GM19455 (cell line): ENCODE results near the gene POLR2A.

Experiments used
- ATAC-seq: cut with Tn5 transposase; IDR thresholded peaks from one replicate; pipeline ENCODE4 v1.9.1; 2021; ENCODE audit not compliant: unreplicated experiment

POLR2A gene

DNA sequence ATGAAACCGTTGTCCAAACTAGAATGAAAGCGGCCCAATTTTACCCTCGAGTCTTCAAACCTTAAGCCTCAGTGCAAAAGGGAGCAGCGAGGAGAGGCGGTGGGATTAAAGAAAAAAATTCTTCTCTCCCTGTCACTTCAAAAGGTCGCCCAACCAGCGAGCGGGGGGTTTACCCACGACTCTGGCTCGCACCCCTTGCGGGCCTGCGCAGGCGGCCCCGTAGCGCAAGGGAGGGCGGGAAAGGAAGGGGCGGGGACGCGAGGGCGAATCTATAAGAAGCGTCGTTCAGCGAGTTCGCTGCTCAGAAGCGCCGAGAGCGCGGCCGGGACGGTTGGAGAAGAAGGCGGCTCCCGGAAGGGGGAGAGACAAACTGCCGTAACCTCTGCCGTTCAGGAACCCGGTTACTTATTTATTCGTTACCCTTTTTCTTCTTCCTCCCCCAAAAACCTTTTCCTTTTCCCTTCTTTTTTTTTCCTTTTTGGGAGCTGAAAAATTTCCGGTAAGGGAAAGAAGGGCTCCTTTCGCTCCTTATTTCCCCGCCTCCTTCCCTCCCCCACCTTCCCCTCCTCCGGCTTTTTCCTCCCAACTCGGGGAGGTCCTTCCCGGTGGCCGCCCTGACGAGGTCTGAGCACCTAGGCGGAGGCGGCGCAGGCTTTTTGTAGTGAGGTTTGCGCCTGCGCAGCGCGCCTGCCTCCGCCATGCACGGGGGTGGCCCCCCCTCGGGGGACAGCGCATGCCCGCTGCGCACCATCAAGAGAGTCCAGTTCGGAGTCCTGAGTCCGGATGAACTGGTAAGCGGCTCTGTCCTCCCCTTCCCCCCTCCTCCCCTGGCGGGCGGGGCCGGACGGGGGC is at the start of gene POLR2A:
POLR2A (plus strand) TSS at position 300 of the 852 bp plus-strand sequence.
- peak; percentile 56 for ATAC-seq

DNA sequence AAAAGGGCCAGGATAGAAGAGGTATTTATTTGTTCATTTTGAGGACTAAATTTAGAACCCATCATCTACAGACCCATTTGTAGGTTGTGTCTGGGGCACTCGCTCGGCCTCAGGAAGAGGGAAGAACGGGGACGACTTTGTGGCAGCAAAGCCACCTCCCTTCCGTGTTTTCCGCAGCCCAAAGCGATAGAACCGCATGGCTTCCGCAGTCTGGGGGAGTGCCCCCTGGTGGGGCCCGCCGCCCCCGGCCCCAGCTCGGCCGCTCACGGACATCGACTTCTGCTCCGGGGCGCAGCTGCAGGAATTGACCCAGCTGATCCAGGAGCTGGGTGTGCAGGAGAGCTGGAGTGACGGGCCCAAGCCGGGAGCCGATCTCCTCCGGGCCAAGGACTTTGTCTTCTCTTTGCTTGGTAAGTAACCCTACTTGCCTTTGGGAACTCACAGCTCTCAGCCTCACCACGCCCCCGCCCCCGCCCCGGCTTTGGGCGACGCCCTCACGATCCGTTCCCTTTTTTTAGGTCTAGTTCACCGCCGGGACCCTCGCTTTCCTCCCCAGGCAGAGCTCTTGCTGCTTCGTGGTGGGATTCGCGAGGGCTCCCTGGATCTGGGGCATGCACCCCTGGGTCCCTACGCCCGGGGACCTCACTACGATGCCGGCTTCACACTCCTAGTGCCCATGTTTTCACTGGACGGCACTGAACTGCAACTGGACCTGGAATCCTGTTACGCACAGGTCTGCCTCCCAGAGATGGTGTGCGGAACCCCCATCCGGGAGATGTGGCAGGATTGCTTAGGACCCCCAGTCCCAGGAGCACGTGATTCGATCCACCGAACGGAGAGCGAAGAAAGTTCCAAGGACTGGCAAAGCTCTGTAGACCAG is 48.2 kb upstream of the POLR2A start:
- peak; percentile 22 for ATAC-seq

DNA sequence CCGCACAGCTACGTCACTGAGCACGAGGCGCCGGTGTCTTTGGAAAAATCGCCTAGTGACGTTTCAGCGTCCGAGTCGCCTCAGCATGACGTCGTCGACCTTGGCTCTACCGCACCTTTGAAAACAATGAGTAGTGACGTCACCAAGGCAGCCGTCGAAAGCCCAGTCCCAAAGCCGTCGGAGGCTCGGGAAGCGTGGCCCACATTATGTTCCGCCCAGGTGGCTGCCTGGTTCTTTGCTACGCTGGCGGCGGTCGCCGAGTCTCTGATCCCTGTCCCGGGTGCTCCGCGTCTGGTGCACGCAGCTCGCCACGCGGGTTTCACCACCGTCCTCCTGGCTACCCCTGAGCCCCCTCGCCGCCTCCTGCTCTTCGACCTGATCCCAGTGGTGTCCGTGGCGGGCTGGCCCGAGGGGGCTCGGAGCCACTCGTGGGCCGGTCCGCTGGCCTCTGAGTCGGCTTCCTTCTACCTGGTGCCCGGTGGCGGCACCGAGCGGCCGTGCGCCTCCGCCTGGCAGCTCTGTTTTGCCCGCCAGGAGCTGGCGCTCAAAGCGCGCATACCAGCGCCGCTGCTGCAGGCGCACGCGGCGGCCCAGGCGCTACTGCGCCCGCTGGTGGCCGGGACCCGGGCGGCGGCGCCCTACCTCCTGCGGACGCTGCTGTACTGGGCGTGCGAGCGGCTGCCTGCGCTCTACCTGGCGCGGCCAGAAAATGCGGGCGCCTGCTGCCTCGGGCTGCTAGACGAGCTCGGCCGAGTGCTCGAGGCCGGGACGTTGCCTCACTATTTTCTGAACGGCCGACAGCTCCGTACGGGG is 47.4 kb upstream of the POLR2A start:
- ATAC-seq = peak; percentile 30

DNA sequence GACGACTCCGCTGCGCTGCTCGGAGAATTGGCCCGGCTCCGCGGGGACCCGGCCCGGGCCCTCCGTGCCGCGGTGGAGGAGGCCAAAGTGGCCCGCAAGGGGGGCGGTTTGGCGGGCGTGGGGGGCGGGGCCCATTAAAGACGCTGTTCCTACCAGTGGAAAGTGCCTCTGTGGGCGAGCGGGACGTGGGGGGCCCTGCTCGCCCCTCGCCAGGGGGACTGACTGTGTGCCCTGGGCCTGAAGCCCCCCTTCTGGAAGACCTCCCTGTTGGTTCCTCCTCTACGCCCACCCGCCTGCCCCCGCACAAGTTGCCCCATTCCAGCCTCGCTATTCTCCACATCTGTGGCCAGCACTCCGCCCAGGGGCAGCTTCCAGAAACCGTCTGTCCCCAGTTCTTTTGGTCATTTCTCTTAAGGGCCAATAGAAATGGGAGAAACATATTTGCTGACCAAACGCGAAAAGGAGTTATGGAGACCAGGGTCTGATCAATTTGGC is 46.8 kb upstream of the POLR2A start:
- peak; percentile 1 for ATAC-seq

DNA sequence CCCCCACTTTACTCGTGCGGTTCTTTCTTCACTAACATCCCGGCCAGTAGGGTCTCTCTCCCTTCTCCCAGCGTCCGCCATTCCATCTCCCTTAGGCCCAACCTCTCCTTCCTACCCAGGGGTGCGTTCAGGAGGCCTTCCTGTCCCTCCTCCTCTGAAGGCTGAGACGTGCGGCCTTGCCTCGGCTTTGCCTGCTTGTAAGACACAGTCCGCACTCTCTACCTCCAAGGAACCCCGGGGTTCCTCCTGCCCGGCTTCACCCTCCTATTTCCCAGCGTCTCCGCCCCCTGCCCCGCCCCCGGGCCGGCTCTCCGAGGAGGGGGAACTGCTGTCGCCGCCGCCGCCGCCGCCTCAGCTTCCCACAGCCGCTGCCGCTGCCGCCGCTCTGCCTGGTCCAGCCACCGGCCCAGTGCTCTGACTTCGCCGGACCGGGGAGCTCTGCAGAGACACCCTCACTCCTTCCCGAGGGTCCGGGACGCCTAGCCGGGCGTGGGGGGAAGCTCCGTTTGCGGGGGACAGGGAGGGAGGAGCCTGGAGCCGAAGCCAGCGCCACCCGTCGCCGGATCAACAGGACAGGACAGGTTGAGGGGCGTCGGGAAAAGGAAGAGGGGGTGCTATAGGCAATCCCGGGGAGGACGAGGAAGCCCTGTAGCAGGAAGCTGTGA is 46.1 kb upstream of the POLR2A start:
- ATAC-seq = no peak

DNA sequence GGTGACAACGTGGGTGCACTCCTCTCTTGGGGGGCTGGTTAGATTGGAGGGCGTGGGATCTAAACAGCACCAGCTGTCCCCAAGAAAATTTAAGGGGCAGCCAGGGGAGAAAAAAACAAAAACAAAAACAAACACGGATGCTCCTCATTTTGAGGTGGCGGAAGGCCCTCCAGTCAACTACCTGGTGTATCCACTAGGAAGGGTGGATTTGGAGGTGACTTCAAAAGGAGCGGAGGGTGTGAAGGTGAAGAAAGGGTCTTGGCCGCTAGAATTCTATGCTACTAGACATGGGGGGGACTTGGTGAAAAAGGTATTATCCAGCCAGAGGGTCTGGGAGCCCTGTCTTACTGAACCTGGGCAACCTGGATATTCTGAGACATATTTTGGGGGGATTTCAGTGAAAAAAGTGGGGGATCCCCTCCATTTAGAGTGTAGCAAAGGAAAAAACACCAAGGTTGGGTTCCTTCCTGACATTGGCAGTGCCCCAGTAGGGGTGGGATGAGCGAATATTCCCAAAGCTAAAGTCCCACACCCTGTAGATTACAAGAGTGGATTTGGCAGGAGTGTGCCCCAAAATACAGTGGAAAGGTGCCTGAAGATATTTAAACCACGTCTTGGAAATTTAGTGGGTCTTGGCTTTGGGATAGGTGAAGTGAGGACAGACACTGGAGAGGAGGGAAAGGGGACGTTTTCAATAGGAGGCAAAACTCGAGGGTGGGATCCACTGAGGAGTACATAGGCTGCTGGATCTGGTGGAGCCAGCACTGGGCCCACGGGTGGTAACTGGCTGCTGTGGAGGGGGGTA is 45.3 kb upstream of the POLR2A start:
- no peak for ATAC-seq

DNA sequence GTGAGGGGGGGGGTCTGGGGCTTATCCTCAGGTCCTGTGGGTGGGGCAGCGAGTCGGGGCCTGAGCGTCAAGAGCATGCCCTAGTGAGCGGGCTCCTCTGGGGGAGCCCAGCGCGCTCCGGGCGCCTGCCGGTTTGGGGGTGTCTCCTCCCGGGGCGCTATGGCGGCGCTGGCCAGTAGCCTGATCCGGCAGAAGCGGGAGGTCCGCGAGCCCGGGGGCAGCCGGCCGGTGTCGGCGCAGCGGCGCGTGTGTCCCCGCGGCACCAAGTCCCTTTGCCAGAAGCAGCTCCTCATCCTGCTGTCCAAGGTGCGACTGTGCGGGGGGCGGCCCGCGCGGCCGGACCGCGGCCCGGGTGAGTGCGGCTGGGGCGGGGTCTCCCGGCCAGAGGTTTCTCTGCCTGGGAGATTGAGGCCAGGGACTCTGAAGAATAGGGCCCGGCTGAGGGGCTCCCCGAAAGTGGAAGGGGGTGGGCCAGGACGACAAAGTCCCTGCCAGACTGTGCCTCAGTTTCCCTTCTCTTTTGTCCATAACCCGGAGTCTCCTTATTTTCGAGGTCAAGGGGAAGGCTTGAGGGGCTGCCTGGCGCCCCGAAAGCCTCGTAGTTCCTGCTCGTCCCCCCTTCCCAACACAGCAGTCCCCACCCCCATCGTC is 44.6 kb upstream of the POLR2A start, which contains the start of gene FGF11:
FGF11 (plus strand) TSS at position 51 of the 651 bp plus-strand sequence; CDS start at position 160, 109 bp downstream.
- no peak for ATAC-seq

DNA sequence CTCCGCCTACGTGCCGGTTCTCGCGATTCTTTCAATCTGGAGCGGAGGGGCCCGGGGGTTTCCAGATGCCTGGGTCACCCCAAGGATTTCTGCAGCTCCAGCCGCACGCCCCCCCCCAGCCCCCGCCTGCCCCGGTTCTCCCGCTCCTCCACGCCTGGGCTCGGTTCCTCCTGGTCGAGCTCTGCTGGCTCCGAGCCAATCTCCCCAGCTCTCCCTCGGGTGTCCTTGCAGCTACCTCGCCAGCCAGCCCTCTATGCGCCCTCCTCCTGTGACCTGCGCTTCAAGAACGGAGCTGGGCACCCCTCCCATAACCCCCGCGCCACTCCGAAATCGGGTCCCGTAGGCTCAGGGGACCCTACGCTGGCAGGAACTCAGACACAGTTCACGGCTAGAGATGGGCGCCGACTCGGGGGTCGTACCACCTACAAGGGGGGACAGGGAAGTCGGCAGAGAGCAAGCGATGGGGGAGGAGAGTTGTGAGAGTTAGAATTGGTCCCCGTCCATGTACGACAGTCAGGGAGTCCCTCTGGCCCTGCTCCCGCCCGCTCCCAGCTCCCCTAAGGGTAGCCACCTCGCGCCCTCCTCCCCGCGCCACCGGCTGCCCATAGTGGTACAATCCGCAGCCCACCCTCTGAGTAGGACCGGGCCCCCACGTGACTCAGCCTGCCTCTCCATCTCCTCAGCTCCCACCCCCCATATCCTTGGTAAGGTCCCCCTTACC is 43.9 kb upstream of the POLR2A start:
- ATAC-seq = no peak

DNA sequence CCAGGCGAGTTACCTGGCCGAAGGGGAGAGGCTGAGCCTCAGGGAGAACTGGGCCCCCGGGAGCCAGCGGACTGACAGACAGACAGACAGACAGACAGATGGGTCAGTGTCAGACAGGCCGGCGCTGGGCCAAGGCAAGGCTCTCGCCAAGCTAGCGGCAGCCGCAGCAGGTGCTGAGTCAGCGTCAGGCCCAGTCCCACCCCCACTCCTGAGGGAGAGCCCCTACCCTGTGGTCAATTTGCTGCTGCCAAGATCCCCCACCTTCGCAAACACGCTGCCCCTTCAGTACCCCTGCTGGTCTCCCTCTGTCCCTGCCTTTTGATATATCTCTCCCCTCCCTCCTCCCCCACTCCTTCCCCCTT is 43.4 kb upstream of the POLR2A start:
- ATAC-seq = no peak

DNA sequence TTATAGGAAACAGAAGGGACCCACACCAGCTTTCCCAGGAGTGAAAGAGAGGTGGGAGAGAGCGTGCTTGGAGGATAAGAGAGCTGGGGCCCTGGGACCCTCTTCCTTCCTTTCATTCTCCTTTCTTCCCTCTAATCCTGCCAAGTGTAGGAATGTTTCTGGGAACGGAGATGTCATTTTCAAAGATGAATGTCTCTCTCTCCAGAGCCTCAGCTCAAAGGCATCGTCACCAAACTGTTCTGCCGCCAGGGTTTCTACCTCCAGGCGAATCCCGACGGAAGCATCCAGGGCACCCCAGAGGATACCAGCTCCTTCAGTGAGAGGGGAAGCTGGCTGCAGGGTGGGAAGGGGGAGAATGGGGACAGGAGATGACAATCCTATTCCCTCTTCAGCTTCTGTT is 42.9 kb upstream of the POLR2A start:
- ATAC-seq = no peak

DNA sequence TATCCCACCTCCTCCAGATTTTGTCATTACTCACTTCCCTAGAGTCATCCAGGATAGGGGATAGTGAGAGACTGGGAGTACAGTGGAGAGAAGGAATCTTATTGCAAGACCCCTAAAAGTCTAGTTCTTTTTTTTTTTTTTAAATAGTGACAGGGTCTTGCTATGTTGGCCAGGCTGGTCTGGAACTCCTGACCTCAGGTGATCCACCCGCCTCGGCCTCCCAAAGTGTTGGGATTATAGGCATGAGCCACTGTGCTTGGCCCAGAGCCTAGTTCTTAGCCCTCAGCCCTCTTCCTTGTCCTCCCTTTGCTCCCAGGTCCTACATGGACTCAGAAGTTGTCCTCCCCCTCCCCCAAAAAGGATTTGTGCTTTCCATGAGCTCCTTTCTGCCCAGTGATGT is 42.0 kb upstream of the POLR2A start:
- ATAC-seq = no peak

DNA sequence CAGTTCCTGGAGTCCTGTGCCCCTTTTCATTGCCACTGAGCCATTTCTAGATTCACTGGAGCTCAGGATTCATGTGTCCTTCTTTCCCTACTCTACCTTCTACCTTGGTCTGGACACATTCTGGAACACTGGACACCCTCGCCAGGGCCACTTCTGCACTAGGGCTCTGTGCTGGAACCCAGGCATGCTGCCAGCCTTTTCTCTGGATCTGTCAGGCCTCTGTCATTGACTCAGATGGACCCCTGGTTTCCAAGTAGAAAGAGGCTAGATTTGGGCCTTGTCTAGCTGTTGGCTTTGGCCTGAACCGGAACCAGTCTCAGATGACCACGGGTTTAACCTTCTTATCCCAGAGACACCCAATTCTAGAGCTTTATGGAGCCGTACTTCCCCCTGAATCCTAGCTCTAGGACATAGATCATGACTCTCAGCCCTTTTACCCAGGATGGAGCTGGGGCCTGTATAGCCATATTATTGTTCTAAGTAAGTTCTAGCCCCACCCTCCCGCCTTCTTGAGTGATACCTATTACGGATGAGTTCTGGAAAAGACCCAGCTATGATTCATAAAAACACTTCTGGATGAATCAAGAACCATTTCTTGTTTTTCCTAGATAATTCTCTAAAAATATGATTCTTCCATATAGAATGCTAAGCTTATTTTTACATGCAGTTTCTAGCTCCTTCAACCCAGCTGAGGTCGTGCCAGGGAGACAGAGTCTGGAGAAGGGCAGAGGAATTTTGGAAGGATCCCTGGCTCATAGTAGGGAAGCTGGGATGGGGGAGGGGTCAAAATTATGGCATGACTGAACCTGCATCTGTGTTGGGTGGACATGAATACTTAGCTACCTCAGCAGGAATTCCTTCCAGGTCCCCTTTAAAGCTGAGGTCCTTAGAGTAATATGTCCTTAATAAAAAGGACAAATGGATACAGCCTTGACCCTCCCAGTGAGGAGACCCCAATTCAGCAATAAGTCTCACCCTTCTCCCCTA is 40.4 kb upstream of the POLR2A start:
- no peak for ATAC-seq

DNA sequence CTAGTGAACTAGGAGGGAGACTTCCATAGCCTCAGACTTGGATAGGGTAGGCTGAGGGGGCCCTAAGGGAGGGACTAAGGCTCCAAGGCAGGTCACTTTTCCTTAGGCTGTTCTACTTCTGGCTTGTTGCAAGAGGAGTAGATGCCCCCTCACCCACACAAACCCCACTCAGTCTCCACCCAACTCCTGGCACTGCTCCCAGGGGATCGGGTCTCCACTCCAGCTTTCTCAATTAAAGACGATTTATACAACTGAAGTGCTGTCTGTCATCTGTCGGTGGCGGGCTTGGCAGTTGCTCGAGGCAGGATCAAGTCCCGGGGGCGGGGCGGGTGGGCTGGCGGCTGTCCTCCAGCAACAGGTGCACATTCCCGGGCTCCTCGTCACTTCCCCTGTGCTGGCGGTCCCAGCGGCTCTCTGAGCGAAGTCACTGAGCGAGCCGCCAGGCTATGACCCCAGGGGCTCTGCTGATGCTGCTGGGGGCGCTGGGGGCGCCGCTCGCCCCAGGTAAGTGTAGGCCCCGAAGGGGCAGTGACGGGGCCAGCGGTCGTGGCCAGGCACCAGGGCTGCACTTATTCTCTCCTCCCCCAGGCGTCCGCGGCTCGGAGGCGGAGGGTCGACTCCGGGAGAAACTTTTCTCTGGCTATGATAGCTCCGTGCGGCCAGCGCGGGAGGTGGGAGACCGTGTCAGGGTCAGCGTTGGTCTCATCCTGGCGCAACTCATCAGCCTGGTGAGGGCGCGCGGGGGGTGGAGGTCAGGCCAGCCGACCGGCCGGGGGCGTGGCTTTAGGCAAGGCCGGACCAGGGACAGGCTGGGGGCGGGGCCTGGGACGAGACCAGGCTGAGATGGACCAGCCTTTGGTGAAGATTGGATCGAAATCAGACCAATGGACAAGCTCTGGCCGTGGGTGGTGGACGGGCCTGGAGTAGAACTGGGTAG is 39.2 kb upstream of the POLR2A start, which contains the start of gene CHRNB1:
CHRNB1 (plus strand) TSS at position 380 of the 937 bp plus-strand sequence; CDS start at position 447, 67 bp downstream.
- ATAC-seq = peak; percentile 72

DNA sequence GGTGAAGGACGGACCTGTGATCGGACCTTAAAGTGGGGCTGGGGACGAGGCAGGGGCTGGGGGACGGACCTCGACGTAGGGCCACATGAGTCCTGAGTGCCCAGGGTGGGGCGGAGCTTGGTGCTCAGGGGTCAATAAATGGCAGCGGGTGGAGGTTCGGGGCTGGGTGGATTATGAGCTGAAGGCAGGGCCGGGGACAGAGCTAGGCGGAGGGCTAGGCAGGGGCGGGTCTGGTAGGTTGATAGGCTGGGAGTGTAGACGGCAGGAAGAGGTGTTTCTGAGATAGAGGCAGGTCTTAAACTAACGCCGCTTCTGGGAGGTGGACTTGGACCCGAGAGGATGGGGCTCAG is 38.6 kb upstream of the POLR2A start:
- ATAC-seq = peak; percentile 27

DNA sequence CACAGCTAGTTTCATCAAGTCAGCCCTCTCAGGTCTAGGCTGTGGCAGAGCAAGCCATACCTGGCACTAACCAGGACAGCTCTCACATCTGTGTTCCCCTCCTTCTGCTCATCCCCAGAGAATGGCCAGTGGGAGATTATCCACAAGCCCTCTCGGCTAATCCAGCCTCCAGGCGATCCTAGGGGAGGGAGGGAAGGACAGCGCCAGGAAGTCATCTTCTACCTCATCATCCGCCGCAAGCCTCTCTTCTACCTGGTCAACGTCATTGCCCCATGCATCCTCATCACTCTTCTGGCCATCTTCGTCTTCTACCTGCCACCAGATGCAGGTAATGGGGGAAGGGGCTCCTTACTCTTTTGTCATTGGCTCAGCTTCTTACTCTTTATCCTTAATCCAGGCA is 35.7 kb upstream of the POLR2A start:
- ATAC-seq = no peak

DNA sequence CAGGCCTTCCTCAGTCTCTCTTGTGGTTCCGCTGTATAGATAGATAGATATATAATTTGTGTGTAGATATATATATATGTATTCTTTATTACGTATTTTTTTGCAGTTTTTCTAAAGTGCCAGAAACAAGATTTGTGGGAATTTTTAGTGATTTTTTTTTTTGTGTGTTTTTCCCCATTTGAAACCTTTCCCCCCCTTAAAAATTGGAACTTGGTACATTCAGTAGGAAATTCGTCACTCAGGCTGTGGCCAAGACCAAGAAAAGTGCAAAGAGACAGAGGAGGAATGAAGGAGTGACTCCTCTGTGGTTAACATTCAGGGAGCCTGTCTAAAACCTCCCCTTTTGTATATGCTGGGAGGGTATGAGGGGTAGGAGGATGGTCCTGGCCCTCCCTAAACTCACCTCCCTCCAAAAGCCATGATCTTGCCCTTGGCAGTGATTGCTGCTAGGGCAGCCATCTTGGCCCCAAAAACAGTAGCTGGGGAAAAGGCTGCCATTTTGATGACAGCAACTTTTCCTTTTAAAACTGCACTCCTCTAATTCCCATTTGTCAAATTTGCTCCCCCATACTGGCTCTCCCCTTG is 24.1 kb upstream of the POLR2A start:
- no peak for ATAC-seq
